HepG2 (cell line): Measurements from ENCODE around the gene OST4. TPM values are rescaled to one million over a fixed set of nuclear protein-coding genes. Genes with fewer than 3 reads are reported as not detected.

Experiments used
- FOXP4 ChIP-seq: sonication (generic); formaldehyde crosslinking; IDR thresholded peaks from 2 replicates; pipeline ENCODE4 v1.4.0; 2020; ENCODE audit warnings: missing genetic modification reagents
- GLI4 ChIP-seq: sonication (generic); formaldehyde crosslinking; IDR thresholded peaks from 2 replicates; pipeline ENCODE4 v1.5.1; 2020; ENCODE audit warnings: missing genetic modification reagents, mild to moderate bottlenecking, moderate library complexity, borderline replicate concordance
- HNF4G ChIP-seq, 2 experiments: sonication (generic) in 1 of 2; formaldehyde crosslinking in 1 of 2; IDR thresholded peaks; 2 replicates each; pipeline versions ENCODE4 v1.4.0 to v1.6.1; 2011 to 2020; ENCODE audit warnings: borderline replicate concordance in 2 of 2, low read depth in 2 of 2, mild to moderate bottlenecking in 2 of 2, low read length in 1 of 2, missing genetic modification reagents in 1 of 2, moderate library complexity in 1 of 2
- IKZF5 ChIP-seq: IDR thresholded peaks from 2 replicates; pipeline ENCODE4 v1.6.1; 2018; ENCODE audit warnings: missing genetic modification reagents, mild to moderate bottlenecking, missing compliant biosample characterization
- MYPOP ChIP-seq: sonication (generic); formaldehyde crosslinking; IDR thresholded peaks from 2 replicates; pipeline ENCODE4 v1.8.1; 2023; ENCODE audit warnings: mild to moderate bottlenecking, moderate library complexity, missing genetic modification reagents
- NR3C1 ChIP-seq: sonication (generic); formaldehyde crosslinking; IDR thresholded peaks from 2 replicates; pipeline ENCODE4 v1.4.0; 2020; ENCODE audit warnings: missing genetic modification reagents
- PAXIP1 ChIP-seq: sonication (generic); formaldehyde crosslinking; conservative IDR thresholded peaks from 2 replicates; pipeline ENCODE4 v1.4.0; 2020; ENCODE audit warnings: mild to moderate bottlenecking, missing genetic modification reagents, moderate library complexity
- RNF2 ChIP-seq: fragments of 450-650 bp; conservative IDR thresholded peaks from 2 replicates; pipeline ENCODE4 v1.6.1; 2016; ENCODE audit warnings: low read depth
- SRY ChIP-seq: sonication (generic); formaldehyde crosslinking; IDR thresholded peaks from 2 replicates; pipeline ENCODE4 v1.8.0; 2022; ENCODE audit warnings: mild to moderate bottlenecking, missing genetic modification reagents
- SSRP1 ChIP-seq: IDR thresholded peaks from 2 replicates; pipeline ENCODE4 v1.6.1; 2016; ENCODE audit warnings: control low read depth
- TAF15 ChIP-seq: fragments of 200-400 bp; formaldehyde crosslinking; IDR thresholded peaks from one replicate; pipeline ENCODE4 v1.6.1; 2018; ENCODE audit warnings: mild to moderate bottlenecking, low read depth, low read length; ENCODE audit not compliant: poor library complexity, severe bottlenecking
- THAP8 ChIP-seq: sonication (generic); formaldehyde crosslinking; IDR thresholded peaks from 2 replicates; pipeline ENCODE4 v1.5.1; 2020; ENCODE audit warnings: missing genetic modification reagents, mild to moderate bottlenecking, borderline replicate concordance
- ZFP90 ChIP-seq: sonication (generic); formaldehyde crosslinking; IDR thresholded peaks from 2 replicates; pipeline ENCODE4 v1.8.0; 2022; ENCODE audit warnings: missing genetic modification reagents, mild to moderate bottlenecking, inconsistent platforms, borderline replicate concordance
- ZNF251 ChIP-seq: sonication (generic); formaldehyde crosslinking; IDR thresholded peaks from 2 replicates; pipeline ENCODE4 v1.9.0; 2021; ENCODE audit warnings: mild to moderate bottlenecking, missing genetic modification reagents
- ZNF292 ChIP-seq: sonication (generic); formaldehyde crosslinking; IDR thresholded peaks from 2 replicates; pipeline ENCODE4 v1.8.1; 2022; ENCODE audit warnings: mild to moderate bottlenecking, low read depth, missing genetic modification reagents, borderline replicate concordance
- ZNF737 ChIP-seq: sonication (generic); formaldehyde crosslinking; IDR thresholded peaks from 2 replicates; pipeline ENCODE4 v1.5.0; 2020; ENCODE audit warnings: missing genetic modification reagents, mild to moderate bottlenecking, borderline replicate concordance
- polyA plus RNA-seq, 8 experiments: library from polyadenylated mRNA; depleted of rRNA in 3 of 8; stranded (reverse) in 7 of 8; unstranded in 1 of 8; fragments of >200 nt; fragmentation: Illumina TruSeq in 4 of 8; extraction: Trizol in 4 of 8; gene quantifications; 2 replicates each; pipeline versions ENCODE4 v1.2.1 to v1.2.3, GENCODE V29; 2011 to 2016; ENCODE audit warnings: low read depth in 4 of 8, missing spikeins in 1 of 8, mixed read lengths in 1 of 8; ENCODE audit not compliant: insufficient read depth in 1 of 8
- total RNA-seq, 5 experiments: library from RNA; depleted of rRNA; stranded (reverse); fragments of >200 nt; fragmentation: Illumina TruSeq; extraction: Trizol; gene quantifications; 2 replicates each; pipeline ENCODE4 v1.2.3, GENCODE V29; 2016; ENCODE audit warnings: low read depth in 1 of 5

The OST4 gene
- total and polyA plus RNA-seq, 2 of the 13 experiments (the other 11 are each of a cell fraction or from before 2014, with no cell fraction given), result 498 to 584 TPM

- peak; percentile 73; the same call in 1 of the 2 replicates for TF ChIP-seq SRY (CRISPR knock-in tag)
- TF ChIP-seq NR3C1 (CRISPR knock-in tag), result no peak
- TF ChIP-seq ZNF292 (CRISPR knock-in tag), result peak; percentile 89; the same call in 1 of the 2 replicates
- no peak for TF ChIP-seq TAF15
- TF ChIP-seq RNF2, result 0 out of 2 replicates have a peak, but pooled peaks have one; percentile 34
- 0 out of 2 replicates have a peak, but pooled peaks have one; percentile 59 for TF ChIP-seq GLI4 (CRISPR knock-in tag)
- peak; percentile 98 for TF ChIP-seq HNF4G (IDR thresholded peaks at IDR 0.05; ENCODE audit: borderline replicate concordance, low read depth, low read length)
- peak; percentile 98 for TF ChIP-seq HNF4G (CRISPR knock-in tag; IDR thresholded peaks at IDR 0.05; ENCODE audit: borderline replicate concordance, low read depth)
- peak; percentile 87 for TF ChIP-seq FOXP4 (CRISPR knock-in tag)
- peak; percentile 83 for TF ChIP-seq MYPOP
- TF ChIP-seq THAP8, result peak; percentile 11; the same call in 1 of the 2 replicates
- TF ChIP-seq ZNF737 (CRISPR knock-in tag), result 0 out of 2 replicates have a peak, but pooled peaks have one; percentile 56
- peak; percentile 99 for TF ChIP-seq PAXIP1 (CRISPR knock-in tag)
- TF ChIP-seq IKZF5 (CRISPR knock-in tag), result peak; percentile 66; the same call in 1 of the 2 replicates
- TF ChIP-seq ZFP90 (CRISPR knock-in tag), result peak; percentile 78
- TF ChIP-seq ZNF251, result no peak
- peak; percentile 89; the same call in 1 of the 2 replicates for TF ChIP-seq SSRP1
Observed at GRCh38 chr2:27092696-27093429, 21.4 kb upstream of the OST4 start (continued).
